HG03460 (cell line): Measurements from ENCODE around the gene F2RL3.
"Not testable (repeated sequence)": the region's sequence is repeated elsewhere in the genome, so short reads cannot be mapped to it uniquely, and the experiment has no call there.

ENCODE experiments used
- ATAC-seq: cut with Tn5 transposase; IDR thresholded peaks from one replicate; pipeline ENCODE4 v1.9.1; 2021; ENCODE audit not compliant: unreplicated experiment

F2RL3 gene

GRCh38 chr19:16874250-16874977, 14.4 kb upstream of the F2RL3 start:
- no peak for ATAC-seq

- ATAC-seq, result not testable (repeated sequence)
These were observed 13.9 kb upstream of the F2RL3 start for GRCh38 chr19:16874978-16875299.

- ATAC-seq, result no peak
These were observed 12.9 kb upstream of the F2RL3 start for GRCh38 chr19:16875584-16876555.

- ATAC-seq, result no peak
These were observed 11.9 kb upstream of the F2RL3 start for GRCh38 chr19:16876904-16877361.

- ATAC-seq, result no peak
These were observed 11.2 kb upstream of the F2RL3 start for GRCh38 chr19:16877581-16877980.

- no peak for ATAC-seq
These were observed 10.4 kb upstream of the F2RL3 start for GRCh38 chr19:16878181-16878965.

- no peak for ATAC-seq
These were observed 7.8 kb upstream of the F2RL3 start for GRCh38 chr19:16880884-16881554.

- ATAC-seq, result no peak
These were observed 6.7 kb upstream of the F2RL3 start for GRCh38 chr19:16882146-16882545.

- ATAC-seq, result no peak
These were observed 5.3 kb upstream of the F2RL3 start for GRCh38 chr19:16883522-16883921.

- no peak for ATAC-seq
These were observed 3.6 kb upstream of the F2RL3 start for GRCh38 chr19:16885166-16885565.

GRCh38 chr19:16886305-16886880, 2.4 kb upstream of the F2RL3 start:
- ATAC-seq, result no peak

GRCh38 chr19:16887353-16888265, 1.2 kb upstream of the F2RL3 start:
- ATAC-seq, result no peak

GRCh38 chr19:16889366-16889882, 625 bp downstream of the F2RL3 start:
- no peak for ATAC-seq

- no peak for ATAC-seq
These were observed 1.2 kb downstream of the F2RL3 start for GRCh38 chr19:16889883-16890460.

- no peak for ATAC-seq
These were observed 1.8 kb downstream of the F2RL3 start for GRCh38 chr19:16890461-16891184.

- no peak for ATAC-seq
These were observed 3.0 kb downstream of the F2RL3 start for GRCh38 chr19:16891696-16892382.

GRCh38 chr19:16892436-16892835, 3.6 kb downstream of the F2RL3 start:
- no peak for ATAC-seq
